Astrocyte of the spinal cord (primary cell): ENCODE data around the gene TEX14.
"Not testable (repeated sequence)": the region's sequence is repeated elsewhere in the genome, so short reads cannot be mapped to it uniquely, and the experiment has no call there.

Experiments
- DNase-seq: peaks from one replicate; pipeline ENCODE4 v3.0.0; 2011; ENCODE audit warnings: low read depth, low spot score
- H3K4me3 ChIP-seq: 2 replicates; pipeline ENCODE4 v1.5.1; 2011; ENCODE audit warnings: low read depth, mild to moderate bottlenecking, low read length, moderate library complexity
- CTCF ChIP-seq: IDR thresholded peaks from 2 replicates; pipeline ENCODE4 v1.5.1; 2012; ENCODE audit warnings: low read depth, mild to moderate bottlenecking, low read length, inconsistent platforms
- in situ Hi-C: cut with HindIII; loops from 2 replicates; pipeline ENCODE4 v1.10.0; 2017; ENCODE audit warnings: low sequenced_read_pairs

Gene TEX14

GRCh38 chr17:58679263-58680037 lies 12.4 kb downstream of the TEX14 start:
- in situ Hi-C loops: no loop called here
- peak; percentile 72 for DNase-seq
- TF ChIP-seq CTCF: no peak

GRCh38 chr17:58678287-58678686 lies 13.6 kb downstream of the TEX14 start:
- DNase-seq, in situ Hi-C loops: not testable (repeated sequence)

More at GRCh38 chr17:58679263-58680037, 12.4 kb downstream of the TEX14 start:
- H3K4me3 ChIP-seq: no peak overlapping the region

GRCh38 chr17:58677194-58677880 lies 14.5 kb downstream of the TEX14 start:
- DNase-seq: peak; percentile 63
- TF ChIP-seq CTCF: no peak
- no peak overlapping the region for H3K4me3 ChIP-seq
- in situ Hi-C loops: no loop called here

More at GRCh38 chr17:58678287-58678686, 13.6 kb downstream of the TEX14 start:
- not testable (repeated sequence) for H3K4me3 ChIP-seq

GRCh38 chr17:58671969-58672368 lies 19.9 kb downstream of the TEX14 start:
- no peak for TF ChIP-seq CTCF
- in situ Hi-C loops: no loop called here
- no peak overlapping the region for H3K4me3 ChIP-seq
- DNase-seq: no peak

GRCh38 chr17:58669853-58670252 lies 22.0 kb downstream of the TEX14 start:
- in situ Hi-C loops: no loop called here
- DNase-seq: no peak
- H3K4me3 ChIP-seq: no peak overlapping the region
- no peak for TF ChIP-seq CTCF

GRCh38 chr17:58668598-58668935 lies 23.3 kb downstream of the TEX14 start:
- in situ Hi-C loops: no loop called here
- no peak overlapping the region for H3K4me3 ChIP-seq
- DNase-seq: no peak
- no peak for TF ChIP-seq CTCF

- DNase-seq: peak; percentile 32
- in situ Hi-C loops: no loop called here
- no peak overlapping the region for H3K4me3 ChIP-seq
- TF ChIP-seq CTCF: no peak
These were observed 23.8 kb downstream of the TEX14 start for GRCh38 chr17:58667934-58668597.
